Stimulated activated CD4-positive, alpha-beta T cell treated with anti-CD3 and anti-CD28 coated beads, Interleukin-1b, Interleukin-23, amount 100 ng/mL, for 4 hours (primary cell): ENCODE data around the gene OR2F2.

Source experiments
- DNase-seq, 2 donors: peaks; one replicate each; pipeline ENCODE4 v3.0.0-alpha.2; 2020; ENCODE audit warnings: low read depth in 2 of 2

Gene OR2F2

GRCh38 chr7:143914938-143915652, 19.9 kb upstream of the OR2F2 start:
- DNase-seq = no peak

GRCh38 chr7:143924851-143925250, 10.2 kb upstream of the OR2F2 start:
- DNase-seq = no peak

DNA sequence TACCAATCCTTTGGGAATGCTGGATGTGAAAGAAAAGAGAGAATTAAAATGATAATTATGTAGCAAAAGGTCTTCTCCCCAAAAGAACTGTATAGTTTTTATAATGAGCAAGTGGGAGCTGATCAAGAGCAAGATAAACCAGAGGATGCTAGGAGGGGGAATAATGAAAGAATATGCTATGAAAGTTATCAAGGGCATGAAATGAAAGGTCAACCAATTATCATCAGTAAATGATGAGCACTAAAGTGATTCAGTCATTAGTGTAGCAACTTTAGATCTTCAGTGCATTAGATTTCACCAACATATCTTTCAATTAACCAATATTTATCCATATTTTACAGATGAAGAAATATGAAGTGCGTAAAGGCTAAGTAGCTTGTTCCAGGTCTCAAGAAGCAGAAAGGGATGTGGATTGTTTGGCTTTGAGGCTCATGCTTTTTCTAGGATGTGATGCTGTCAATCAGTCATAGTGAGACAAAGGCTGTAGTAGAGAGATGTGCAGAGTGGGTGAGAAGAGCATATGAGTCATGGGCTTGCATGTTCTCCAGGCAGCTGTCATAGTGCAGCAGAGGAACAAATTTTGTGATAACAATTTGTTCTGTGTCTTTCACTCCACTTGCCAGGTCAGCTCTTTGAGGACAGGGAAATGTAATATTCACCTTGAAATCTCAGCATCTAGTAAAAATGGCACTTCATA, 5.7 kb upstream of the OR2F2 start:
- no peak for DNase-seq

- no peak for DNase-seq
These were observed 3.3 kb upstream of the OR2F2 start for GRCh38 chr7:143931739-143932138.

GRCh38 chr7:143936087-143937009, 1.3 kb downstream of the OR2F2 start:
- no peak for DNase-seq

GRCh38 chr7:143938379-143939243, 3.6 kb downstream of the OR2F2 start:
- DNase-seq = no peak

GRCh38 chr7:143945423-143945822, 10.4 kb downstream of the OR2F2 start:
- no peak for DNase-seq

- no peak for DNase-seq
These were observed 12.1 kb downstream of the OR2F2 start for GRCh38 chr7:143947111-143947510.

DNA sequence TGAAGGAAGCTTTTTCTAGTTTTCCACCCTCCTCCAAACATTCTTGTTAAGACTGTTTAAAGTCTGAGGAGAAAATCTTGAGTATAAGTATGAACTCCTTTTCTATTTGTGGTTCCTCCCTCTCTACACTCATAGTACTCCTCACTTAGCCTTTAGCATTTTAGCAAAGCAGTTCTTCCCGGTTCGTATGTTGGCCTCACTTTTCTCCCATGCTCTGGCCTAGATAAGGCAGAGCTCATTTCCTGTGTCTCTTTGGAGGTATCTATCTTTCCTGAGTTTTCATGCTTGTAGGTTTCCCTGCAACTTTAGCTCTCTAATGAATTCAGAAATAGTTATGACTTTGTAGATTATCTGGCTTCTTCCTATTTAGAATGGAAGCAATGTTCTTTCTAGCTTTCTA, 13.7 kb downstream of the OR2F2 start:
- DNase-seq = no peak

- no peak for DNase-seq
These were observed 18.4 kb downstream of the OR2F2 start for GRCh38 chr7:143953421-143953820.

DNA sequence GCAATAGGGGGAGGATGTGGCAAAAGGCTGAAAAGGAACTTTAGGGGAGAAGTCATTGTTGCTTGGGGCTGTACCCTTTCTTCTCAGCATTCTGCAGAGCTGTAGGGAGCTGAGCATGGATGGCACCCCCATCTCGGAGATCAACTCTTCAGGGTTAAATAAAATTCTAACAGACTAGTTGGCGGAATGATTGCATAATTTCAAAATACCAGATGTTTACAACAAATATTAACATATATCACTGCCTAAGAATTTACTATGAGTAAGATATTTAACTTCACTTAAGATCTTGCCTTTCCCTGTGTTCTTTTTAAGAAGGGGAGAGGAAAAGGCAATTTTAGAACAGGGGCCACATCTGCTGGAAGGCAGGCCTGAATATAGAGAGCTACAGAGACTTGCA, 19.1 kb downstream of the OR2F2 start:
- DNase-seq = no peak

GRCh38 chr7:143954544-143954943, 19.5 kb downstream of the OR2F2 start, which contains the start of gene OR2F1:
OR2F1 (plus strand) TSS chr7:143954844; CDS start chr7:143959971, 5,127 bp downstream.
- no peak for DNase-seq

- no peak for DNase-seq
These were observed 23.7 kb downstream of the OR2F2 start for GRCh38 chr7:143958781-143959180.

DNA sequence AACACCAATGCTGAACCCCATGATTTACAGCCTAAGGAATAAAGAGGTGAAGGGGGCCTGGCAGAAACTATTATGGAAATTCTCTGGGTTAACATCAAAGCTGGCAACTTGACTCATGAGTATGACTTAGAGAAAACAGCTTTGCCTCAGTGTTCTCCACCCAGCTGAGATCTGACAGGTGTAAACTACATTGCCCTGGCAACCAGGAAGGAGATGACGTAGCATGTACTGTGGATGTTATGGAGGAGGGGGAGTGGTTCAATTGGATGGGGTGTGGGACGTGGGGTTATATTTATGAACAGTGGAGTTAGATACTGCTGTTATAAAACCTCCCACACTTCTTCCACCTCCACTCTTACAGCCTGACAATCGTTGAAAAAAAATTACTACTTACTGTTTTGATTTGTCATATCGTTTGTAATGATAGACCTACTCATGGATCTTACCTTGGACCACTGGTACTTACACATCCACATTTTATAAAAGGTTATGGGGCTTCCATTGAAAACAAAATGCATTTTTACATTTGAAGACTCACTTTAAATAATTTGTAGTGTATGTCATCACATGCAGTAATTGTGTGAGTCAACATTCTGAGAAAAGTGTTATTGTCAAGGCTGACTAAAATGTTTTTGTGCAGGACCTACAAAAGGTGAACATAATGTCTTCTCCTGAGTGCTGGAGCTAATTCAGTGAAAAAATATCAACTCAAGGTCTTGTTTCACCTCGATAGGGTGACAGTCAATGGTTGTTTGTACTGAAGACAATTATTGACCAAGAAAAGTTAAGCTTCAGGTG, 26.0 kb downstream of the OR2F2 start:
- DNase-seq = no peak

DNA sequence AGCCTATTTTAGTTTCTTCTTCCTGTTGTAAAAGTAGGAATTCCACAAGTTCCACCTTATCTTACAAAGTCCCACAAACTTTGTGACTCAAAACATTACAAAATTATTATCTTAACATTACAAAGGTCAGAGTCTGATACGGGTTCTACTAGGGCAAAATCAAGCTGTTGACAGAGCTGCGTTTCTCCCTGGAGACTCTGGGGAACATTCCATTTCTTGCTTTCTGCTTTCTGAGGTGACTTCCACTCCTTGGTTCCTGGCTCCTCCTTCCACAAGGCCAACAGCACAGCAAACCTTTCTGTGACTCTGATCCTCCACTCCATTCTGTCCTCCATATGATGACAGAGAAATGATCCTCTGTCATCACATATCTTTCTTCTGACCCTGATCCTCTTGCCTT, 30.2 kb downstream of the OR2F2 start:
- DNase-seq = no peak

GRCh38 chr7:143967398-143967797, 32.4 kb downstream of the OR2F2 start:
- DNase-seq = no peak

- no peak for DNase-seq
These were observed 38.9 kb downstream of the OR2F2 start for GRCh38 chr7:143973870-143974416.

DNA sequence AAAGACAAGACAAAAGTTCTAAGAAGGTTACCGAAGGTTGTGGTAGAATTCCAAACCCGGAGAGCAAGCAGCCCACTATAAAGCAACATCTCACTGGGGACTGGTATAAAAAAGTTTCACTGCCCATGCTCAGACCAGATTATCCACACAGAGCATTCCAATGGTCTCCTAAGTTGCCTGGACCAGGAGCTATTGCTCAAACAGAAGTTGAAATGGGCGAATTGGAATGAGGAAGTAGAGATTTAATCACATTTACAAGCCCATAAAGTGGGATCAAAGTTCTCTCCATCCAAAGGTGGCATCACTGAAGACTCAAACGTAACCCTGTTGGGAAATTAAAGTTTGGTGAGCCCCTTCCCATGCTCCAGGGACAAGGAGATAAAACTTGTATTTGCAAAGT, 39.4 kb downstream of the OR2F2 start:
- no peak for DNase-seq

- no peak for DNase-seq
These were observed 40.6 kb downstream of the OR2F2 start for GRCh38 chr7:143975617-143976016.

- DNase-seq = no peak
These were observed 43.6 kb downstream of the OR2F2 start for GRCh38 chr7:143978585-143978984.
